ENCODE data around the gene ITIH2.
"Not testable (repeated sequence)": the region's sequence is repeated elsewhere in the genome, so short reads cannot be mapped to it uniquely, and the experiment has no call there.

The ITIH2 gene, protein sequence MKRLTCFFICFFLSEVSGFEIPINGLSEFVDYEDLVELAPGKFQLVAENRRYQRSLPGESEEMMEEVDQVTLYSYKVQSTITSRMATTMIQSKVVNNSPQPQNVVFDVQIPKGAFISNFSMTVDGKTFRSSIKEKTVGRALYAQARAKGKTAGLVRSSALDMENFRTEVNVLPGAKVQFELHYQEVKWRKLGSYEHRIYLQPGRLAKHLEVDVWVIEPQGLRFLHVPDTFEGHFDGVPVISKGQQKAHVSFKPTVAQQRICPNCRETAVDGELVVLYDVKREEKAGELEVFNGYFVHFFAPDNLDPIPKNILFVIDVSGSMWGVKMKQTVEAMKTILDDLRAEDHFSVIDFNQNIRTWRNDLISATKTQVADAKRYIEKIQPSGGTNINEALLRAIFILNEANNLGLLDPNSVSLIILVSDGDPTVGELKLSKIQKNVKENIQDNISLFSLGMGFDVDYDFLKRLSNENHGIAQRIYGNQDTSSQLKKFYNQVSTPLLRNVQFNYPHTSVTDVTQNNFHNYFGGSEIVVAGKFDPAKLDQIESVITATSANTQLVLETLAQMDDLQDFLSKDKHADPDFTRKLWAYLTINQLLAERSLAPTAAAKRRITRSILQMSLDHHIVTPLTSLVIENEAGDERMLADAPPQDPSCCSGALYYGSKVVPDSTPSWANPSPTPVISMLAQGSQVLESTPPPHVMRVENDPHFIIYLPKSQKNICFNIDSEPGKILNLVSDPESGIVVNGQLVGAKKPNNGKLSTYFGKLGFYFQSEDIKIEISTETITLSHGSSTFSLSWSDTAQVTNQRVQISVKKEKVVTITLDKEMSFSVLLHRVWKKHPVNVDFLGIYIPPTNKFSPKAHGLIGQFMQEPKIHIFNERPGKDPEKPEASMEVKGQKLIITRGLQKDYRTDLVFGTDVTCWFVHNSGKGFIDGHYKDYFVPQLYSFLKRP

DNA sequence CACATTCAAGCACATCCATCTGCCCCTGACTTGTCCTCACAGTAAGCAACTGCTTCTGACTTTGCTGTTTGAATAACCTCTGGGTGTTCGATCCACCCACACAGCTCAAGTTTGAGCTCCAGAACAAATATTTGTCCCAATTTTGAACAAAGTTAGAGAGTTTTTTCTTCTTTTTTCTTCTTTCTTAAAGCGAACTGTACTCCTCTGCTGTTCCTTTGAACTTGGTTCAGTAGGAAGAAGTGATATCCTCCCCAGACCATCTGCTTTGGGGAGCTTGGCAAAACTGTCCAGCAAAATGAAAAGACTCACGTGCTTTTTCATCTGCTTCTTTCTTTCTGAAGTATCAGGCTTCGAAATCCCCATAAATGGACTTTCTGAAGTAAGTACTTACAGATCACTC is at the start of gene ITIH2:
ITIH2 (plus strand) TSS at position 177 of the 400 bp plus-strand sequence; CDS start at position 296, 119 bp downstream.
- no peak for DNase-seq

DNA sequence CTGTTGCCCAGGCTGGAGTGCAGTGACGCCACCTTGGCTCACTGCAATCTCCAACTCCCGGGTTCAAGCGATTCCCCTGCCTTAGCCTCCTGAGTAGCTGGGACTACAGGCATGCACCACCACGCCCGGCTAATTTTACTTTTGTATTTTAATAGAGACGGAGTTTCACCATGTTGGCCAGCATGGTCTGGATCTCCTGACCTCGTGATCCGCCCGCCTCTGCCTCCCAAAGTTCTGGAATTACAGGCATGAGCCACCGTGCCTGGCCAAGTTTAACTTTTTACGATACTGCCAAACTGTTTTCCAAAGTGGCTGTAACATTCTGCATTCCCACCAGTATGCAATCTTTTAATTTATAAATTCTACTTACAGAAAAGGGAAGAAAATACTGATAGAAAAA is 46.0 kb upstream of the ITIH2 start:
- DNase-seq: not testable (repeated sequence)

DNA sequence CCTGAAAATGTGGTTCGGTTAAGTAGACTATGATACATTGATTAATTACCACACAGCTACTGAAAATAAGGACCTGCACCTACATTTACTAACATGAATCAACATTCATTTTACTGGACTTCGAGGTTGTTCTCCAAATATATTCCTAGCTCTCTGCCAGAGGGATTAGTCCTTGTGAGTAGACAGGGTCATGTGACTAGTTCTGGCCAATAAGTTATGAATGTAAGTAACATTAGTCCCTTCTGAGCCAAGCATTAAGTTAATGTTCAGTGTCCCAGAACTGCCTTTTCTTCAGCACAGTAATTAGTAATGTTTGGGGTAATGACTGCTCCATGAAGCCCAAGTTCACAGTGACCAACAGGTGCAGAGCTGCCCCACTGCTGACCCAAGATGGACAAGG is 45.6 kb upstream of the ITIH2 start:
- no peak for DNase-seq

DNA sequence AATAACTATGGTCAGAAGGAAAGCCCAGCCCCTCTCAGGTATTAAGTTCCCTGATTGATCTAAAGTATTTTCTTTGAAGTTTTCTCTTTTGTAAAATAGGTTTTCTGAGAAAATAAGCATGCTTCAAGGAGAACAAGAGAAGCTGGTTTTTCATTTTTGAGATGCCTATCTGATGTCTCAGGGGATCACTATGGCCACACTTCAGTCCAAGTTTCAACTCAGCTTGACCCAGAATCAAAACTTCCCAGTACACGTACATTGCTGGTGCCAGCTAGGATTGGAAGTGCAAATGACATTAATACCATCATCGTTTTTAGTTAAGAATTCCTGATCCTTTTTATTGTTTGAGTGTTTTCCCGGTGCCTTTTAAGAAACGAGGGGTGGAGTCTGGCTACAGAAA is 43.6 kb upstream of the ITIH2 start:
- no peak for DNase-seq

DNA sequence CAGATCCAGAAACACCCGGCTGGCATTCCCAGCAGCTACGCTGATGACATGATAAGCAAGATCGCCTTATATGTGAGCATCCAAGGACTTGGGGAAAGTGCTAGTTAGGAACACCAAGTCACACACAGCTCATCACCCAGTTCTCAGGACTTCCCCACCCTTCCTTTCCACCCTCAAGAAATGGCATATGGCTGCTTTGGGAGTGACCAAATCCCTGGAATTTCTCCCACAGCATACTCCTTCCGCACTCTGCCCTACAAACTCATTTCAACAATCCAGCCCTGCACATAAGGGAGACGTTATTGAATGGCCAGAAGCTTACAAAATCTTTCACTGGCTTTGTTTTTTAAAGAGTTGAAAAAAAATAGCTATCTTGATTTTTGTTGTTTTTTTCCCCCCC is 40.6 kb upstream of the ITIH2 start:
- no peak for DNase-seq

DNA sequence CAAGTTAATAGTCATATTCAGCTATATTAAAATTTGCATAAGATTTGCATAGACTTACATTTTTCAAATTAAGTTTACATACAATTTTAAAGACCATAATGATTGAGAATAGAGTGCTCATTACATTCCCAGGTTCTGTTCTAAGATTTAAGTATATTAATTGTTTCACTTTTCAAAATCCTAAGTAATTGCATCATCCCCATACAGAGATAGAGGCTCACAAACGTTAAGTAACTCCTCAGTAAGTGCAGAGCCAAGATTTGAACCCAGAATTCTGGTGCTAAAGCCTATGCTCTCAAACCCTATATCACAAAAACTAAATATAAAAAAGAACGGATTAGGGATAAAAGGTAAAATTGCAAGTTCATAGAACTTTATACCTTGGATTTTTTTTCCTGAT is 38.4 kb upstream of the ITIH2 start:
- no peak for DNase-seq

DNA sequence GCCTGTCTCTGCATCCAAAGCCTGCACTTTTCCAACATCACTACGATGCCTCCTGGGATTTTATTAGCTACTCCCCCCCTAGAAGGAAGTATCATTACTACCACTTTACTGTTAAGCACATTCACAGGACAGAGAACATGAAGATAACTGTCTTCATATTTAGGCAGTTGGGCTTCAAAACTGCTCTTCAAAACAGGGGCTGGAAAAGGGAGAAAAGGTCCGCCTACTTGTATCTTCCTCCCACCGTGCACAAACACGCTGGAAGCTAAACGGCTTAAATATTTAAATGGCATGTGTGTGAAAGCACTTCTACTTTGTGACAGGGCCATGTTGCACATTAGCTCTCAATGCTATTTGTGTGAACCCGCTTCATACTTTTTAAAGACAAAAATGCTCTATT is 37.3 kb upstream of the ITIH2 start:
- DNase-seq: no peak

DNA sequence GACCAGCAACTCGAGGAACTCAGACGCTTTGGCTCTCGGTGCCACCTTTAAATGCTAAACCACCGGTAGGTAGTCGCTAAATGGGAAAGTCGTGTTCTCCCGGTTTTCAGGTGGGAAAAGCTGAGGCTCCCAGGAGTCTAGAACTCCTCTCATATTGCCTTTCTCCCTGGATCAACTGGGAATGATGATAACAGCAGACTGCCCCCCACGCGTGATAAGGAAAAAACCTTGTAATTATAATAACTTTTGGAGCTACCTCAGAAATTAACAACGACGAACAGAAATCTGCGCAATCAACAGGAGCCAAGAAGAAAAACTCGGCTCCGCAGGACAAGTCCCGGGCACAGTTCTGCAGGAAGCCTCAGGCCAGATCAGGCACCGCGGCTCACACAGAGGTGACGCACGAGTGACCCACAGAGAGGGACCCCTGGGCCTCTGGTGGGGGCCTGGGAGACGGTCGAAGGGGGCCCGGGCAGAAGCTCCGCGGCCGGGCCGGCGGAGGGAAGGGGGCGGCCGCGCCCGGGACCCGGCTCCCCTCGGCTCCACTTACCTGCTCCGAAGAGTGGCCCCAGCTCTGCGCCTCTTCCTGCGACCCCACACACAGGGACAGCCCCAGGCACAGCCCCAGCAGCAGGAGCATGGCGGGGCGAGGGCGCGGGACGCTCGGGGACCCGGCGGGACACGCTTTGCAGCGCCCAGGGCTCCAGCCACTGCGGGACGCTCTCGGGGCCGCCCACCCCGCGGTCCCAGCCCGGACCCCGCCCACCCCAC is 36.7 kb upstream of the ITIH2 start, which contains the start of gene ITIH5:
ITIH5 (minus strand) TSS at position 714 of the 771 bp plus-strand sequence; CDS start at position 640, 74 bp downstream.
- DNase-seq: no peak

DNA sequence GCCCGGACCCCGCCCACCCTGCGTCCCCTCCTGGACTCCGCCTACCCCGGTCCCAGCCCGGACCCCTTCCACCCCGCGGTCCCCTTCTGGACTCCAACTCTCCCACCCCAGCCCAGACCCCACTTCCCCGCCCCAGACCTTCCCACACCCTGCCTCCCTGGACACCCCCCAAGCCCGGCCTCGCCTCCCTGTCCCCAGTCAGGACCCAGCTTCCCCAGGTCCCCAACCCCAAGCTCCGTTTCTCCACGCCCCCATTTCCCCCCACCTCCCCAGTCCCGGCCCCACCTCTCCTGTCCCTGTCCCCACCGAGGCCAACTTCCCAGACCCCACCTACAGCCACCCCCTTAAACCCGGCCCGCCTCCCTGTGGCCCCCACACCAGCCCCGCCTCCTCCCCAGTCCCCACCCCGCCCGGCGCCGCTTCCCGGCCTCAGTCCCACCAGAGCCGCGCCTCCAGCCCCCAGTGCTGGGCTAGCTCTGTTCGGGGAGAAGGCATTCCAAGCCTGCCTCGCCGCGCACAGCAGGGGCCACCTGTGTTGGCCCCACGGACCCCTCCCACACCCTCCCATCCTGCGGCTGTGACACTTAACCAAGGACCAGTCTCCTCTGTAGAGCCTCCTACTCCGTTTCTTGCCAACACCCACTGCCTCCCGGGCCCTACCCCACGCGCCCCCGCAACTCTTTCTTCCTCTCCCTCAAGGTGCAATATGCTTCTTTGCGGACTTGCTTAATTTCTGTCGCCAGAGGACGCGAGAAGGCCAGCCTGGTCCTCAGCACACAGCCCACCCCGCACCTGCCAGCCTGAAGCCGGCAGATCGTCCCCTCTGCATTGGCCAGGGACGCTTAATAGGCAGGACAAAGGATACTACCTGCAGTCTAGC is 35.6 kb upstream of the ITIH2 start:
- peak in 1 of 56 donors; percentile 26 for DNase-seq

DNA sequence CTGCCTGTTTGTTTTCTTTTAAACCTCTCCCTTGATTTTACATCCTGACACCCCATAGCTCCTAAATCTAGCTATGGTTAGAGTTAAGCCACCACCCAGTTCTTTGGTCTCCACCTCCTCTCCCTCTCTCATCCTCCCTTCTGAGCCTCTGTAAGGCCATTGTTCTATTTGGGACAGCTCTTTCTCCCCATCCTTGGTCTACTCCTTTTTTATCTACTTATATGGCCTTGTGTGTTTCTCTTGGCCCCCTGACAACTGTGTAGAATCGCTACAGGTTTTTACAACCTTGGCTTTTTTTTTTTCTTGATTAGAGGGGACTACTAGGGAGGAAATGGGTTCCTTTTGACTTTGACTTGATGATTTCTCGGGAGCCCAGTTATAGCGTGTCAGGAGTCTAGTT is 33.0 kb upstream of the ITIH2 start:
- DNase-seq: no peak

DNA sequence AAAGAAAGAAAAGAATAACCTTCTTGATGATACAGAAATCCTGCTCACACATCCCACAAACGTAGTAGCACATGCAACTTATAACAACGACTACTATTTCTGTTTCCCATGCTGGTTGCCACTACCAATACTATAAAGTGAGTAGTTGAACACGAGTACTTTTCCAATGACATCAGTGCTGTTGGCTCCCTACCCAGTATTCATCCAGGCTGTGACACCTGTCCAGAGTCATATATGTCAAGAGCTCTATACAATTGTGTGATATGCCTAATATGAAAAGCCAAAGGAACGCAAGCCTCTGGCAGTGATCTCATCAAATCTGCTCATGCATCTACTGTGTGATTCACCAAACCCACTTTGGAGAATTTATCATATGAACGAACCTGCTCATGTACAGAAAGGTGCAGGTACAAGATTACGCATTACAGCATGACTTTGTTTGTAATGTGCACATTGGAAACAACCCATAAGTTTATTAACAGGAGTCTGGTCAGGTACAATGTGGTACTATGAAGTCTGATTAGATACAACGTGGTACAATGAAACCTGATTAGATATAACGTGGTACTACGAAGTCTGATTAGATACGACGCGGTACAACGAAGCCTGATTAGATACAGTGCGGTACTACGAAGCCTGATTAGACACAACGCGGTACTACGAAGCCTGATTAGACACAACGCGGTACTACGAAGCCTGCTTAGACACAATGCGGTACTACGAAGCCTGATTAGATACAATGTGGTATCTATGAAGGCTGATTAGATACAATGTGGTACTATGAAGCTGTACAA is 30.6 kb upstream of the ITIH2 start:
- no peak for DNase-seq

DNA sequence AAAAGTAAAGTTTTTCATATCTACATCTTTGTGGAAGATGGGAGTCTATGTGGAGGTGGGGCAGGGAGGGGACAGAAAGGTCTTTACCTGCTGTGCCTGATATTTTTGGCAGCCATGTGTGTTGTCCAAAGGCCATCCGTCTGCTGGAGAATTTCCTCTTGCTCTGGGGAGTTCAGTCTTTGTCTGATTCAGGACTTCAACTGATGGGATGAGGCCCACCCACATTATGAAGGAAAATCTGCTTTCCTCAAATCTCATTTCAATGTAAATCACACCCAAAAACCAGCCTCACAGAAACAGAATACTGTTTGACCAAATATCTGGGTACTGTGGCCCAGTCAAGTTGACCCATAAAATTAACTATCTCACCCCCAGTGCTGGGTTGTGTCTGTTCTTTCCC is 23.9 kb upstream of the ITIH2 start:
- no peak for DNase-seq

DNA sequence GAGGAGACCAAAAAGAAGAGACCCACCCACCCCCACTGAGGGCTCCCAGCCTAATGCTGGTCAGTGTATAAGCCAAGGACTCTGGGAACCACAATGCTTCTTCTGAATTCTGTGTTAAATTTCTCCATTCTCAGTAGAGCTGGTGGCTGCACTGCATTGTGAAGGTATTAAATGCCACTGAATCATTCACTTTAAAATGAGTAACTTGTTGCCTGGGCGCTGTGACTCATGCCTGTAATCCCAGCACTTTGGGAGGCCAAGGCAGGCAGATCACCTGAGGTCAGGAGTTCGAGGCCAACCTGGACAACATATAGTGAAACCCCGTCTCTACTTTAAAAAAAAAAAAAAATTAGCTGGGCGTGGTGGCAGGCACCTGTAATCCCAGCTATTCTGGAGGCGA is 23.0 kb upstream of the ITIH2 start:
- not testable (repeated sequence) for DNase-seq

DNA sequence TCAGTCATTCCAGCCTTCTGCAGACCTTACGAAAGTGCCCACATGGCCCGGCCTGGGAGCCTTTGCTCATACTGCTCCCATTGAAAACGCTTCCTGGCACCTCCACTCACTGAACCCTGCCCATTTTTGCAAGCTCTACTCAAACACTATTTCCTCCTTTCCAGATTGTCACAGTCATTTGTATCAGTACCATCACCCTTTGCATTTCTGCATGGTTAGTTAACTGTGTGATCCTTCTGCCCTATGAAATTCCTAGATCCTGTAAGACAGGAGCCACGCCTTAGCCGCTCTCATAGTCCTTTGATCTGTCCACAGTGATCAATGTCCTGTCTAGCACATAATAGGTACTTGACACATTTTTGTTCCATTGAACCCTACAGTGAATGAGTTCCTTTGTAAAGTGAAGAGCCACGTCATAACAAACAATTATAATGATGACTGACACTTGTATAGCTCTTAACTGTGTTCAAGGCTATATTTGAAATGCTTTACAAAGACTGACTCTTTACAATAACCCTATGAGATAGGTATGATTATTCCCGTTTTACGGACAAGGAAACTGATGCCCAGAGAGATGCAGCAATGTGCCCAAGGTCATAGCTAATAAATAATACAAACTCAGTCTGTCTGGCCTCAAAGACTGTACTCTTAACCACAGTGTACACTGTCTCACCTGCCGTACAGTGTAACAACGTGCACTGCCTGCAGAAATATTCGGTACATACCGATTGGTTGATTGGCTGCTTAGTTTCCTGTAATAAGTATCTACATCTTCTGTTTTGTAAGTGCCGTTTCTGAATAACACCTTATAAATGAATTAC is 16.6 kb upstream of the ITIH2 start:
- DNase-seq: no peak

DNA sequence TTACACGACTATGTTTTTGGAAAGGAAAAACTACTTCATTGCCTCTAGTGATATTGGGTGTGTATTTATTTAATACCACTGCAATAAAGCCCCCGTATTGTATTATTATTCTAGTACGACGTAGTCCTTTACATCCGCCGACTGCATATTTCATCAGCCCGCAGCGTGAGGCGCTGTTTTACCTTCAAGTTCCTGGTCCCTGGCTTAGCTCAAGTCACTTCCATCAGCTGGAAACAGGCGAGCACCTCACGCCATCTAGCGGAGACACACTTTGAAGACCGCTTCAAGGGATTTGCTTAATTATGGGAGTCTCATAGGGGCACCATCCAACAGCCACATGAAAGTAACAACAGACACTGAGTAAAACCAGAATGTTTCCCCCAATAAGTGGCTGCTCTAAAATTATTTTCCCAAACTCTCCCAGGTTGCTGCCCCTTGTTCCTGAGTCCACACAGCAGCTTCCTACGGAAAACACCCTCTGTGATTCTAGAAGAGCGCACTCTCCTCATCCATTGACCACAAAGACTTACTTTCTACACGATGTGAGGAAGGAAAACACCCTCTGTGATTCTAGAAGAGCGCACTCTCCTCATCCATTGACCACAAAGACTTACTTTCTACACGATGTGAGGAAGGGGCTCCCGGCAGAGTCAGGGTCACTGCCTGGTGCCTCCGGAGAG is 15.7 kb upstream of the ITIH2 start:
- DNase-seq: peak in 54 of 56 donors; percentile 3 to 94 (median 64)

DNA sequence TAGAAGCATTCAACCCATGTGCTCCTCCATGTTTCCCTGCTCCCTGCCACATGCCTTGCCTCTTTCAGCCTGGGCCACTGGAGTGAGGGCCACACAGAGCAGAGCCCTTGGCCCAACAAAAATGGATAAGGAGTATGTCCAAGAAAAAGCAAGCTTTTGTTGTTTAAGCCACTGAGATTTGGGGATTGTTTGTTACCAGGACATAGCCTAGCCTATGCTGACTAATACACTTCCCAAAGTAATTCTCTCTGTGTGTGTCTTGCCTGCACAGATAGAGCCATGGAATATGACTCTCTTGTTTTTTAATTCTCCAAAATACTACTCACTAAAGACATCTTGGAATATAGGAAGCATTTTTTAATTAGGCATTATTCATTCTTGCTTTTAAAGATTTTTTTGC is 13.5 kb upstream of the ITIH2 start:
- DNase-seq: no peak

DNA sequence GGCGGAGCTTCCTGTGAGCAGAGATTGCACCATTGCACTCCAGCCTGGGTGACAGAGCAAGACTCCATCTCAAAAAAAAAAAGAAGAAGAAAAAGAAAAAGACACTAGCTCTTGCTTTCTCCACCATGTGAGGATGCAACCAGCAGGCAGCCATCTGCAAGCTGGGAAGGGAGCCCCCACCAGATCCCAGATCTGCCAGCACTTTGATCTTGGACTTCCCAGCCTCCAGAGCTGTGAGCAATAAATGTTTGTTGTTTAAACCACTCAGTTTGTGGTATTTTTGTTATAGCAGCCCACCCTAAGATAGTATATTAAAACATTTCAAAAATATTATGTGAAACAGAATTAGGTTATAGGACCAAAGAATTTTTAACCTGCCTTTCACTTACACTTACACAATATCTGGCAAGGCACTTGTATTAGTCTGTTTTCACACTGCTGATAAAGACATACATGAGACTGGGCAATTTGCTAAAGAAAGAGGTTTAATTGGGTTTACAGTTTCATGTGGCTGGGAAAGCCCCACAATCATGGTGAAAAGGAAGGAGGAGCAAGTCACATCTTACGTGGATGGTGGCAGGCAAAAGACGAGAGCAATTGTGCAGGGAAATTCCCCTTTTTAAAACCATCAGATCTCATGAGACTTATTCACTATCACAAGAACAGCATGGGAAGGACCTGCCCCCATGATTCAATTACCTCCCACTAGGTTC is 12.1 kb upstream of the ITIH2 start:
- DNase-seq: not testable (repeated sequence)
